ENCODE results near the gene TNFSF13B.

The TNFSF13B gene

GRCh38 chr13:108269601-108270328, at the start of gene TNFSF13B:
TNFSF13B (plus strand) TSS chr13:108269718; CDS start chr13:108269896, 178 bp downstream.
- TF ChIP-seq CTCF (conservative IDR thresholded peaks at IDR 0.05; ENCODE audit: low read depth, low read length): no peak
- peak within 1 kb of the TSS; percentile 66 for H3K4me3 ChIP-seq (ENCODE audit: low read depth, low read length)
- DNase-seq (ENCODE audit: low read depth): peak; percentile 61

GRCh38 chr13:108220041-108220440, 49.5 kb upstream of the TNFSF13B start:
- DNase-seq (ENCODE audit: low read depth): no peak
- no peak for TF ChIP-seq CTCF (conservative IDR thresholded peaks at IDR 0.05; ENCODE audit: low read depth, low read length)
- H3K4me3 ChIP-seq (ENCODE audit: low read depth, low read length): no peak overlapping the region

- TF ChIP-seq CTCF (conservative IDR thresholded peaks at IDR 0.05; ENCODE audit: low read depth, low read length): no peak
- H3K4me3 ChIP-seq (ENCODE audit: low read depth, low read length): no peak overlapping the region
- DNase-seq (ENCODE audit: low read depth): no peak
Measured at GRCh38 chr13:108223687-108224503, 45.6 kb upstream of the TNFSF13B start.

- DNase-seq (ENCODE audit: low read depth): no peak
- TF ChIP-seq CTCF (conservative IDR thresholded peaks at IDR 0.05; ENCODE audit: low read depth, low read length): no peak
- no peak overlapping the region for H3K4me3 ChIP-seq (ENCODE audit: low read depth, low read length)
Measured at GRCh38 chr13:108225440-108225839, 44.1 kb upstream of the TNFSF13B start.

- TF ChIP-seq CTCF (conservative IDR thresholded peaks at IDR 0.05; ENCODE audit: low read depth, low read length): no peak
- H3K4me3 ChIP-seq (ENCODE audit: low read depth, low read length): no peak overlapping the region
- no peak for DNase-seq (ENCODE audit: low read depth)
Measured at GRCh38 chr13:108226184-108226583, 43.3 kb upstream of the TNFSF13B start.

GRCh38 chr13:108227651-108228272, 41.8 kb upstream of the TNFSF13B start:
- H3K4me3 ChIP-seq (ENCODE audit: low read depth, low read length): no peak overlapping the region
- peak; percentile 62 for TF ChIP-seq CTCF (conservative IDR thresholded peaks at IDR 0.05; ENCODE audit: low read depth, low read length)
- DNase-seq (ENCODE audit: low read depth): peak; percentile 69
